GM23338 (cell line): ENCODE measurements around the gene GPRASP2. TPM values are rescaled to one million over a fixed set of nuclear protein-coding genes. Genes with fewer than 3 reads are reported as not detected.
"Not testable (repeated sequence)": the region's sequence is repeated elsewhere in the genome, so short reads cannot be mapped to it uniquely, and the experiment has no call there.

Source experiments
- ATAC-seq: fragments of 200-7000 bp; cut with Tn5 transposase; 3 replicates; pipeline ENCODE4 v1.9.1; 2020
- DNase-seq: peaks from one replicate; pipeline ENCODE4 v3.0.0-alpha.2; 2015; ENCODE audit warnings: low spot score
- H2AFZ ChIP-seq: fragments of 200-600 bp; sonication (generic); 2 replicates; pipeline ENCODE4 v1.8.0; 2016; ENCODE audit warnings: antibody characterized with exemption, mild to moderate bottlenecking, moderate library complexity
- H3F3A ChIP-seq: fragments of 200-600 bp; sonication (generic); replicated peaks from 2 replicates; pipeline ENCODE4 v1.8.0; 2017; ENCODE audit warnings: antibody characterized with exemption, mixed run types, low read depth
- H3K27ac ChIP-seq: fragments of 200-600 bp; sonication (generic); 2 replicates; pipeline ENCODE4 v1.6.1; 2016; ENCODE audit warnings: low read depth
- H3K27me3 ChIP-seq: fragments of 200-600 bp; sonication (generic); 2 replicates; pipeline ENCODE4 v1.8.0; 2016; ENCODE audit warnings: mild to moderate bottlenecking, mixed run types, moderate library complexity; ENCODE audit not compliant: insufficient read depth
- H3K36me3 ChIP-seq: fragments of 200-600 bp; sonication (generic); 2 replicates; pipeline ENCODE4 v1.8.0; 2016; ENCODE audit warnings: mild to moderate bottlenecking; ENCODE audit not compliant: insufficient read depth
- H3K4me1 ChIP-seq: fragments of 200-600 bp; sonication (generic); 2 replicates; pipeline ENCODE4 v1.8.0; 2016; ENCODE audit warnings: mild to moderate bottlenecking, moderate library complexity; ENCODE audit not compliant: insufficient read depth
- H3K4me2 ChIP-seq: fragments of 200-600 bp; sonication (generic); 2 replicates; pipeline ENCODE4 v1.7.1; 2017; ENCODE audit warnings: mixed run types
- H3K4me3 ChIP-seq: fragments of 200-600 bp; sonication (generic); 2 replicates; pipeline ENCODE4 v1.6.1; 2016; ENCODE audit warnings: mixed run types
- H3K79me2 ChIP-seq: fragments of 200-600 bp; sonication (generic); replicated peaks from 2 replicates; pipeline ENCODE4 v1.8.0; 2017; ENCODE audit warnings: mild to moderate bottlenecking; ENCODE audit not compliant: insufficient read depth
- H3K9me2 ChIP-seq: fragments of 200-600 bp; sonication (generic); 2 replicates; pipeline ENCODE4 v1.8.0; 2017; ENCODE audit not compliant: insufficient read depth
- H4K20me1 ChIP-seq: fragments of 200-600 bp; sonication (generic); replicated peaks from 2 replicates; pipeline ENCODE4 v1.8.0; 2017; ENCODE audit warnings: mild to moderate bottlenecking; ENCODE audit not compliant: insufficient read depth
- H3K27ac Mint-ChIP-seq: 2 replicates; pipeline ENCODE4 v1.8.0; 2020; ENCODE audit warnings: inconsistent platforms, mild to moderate bottlenecking, moderate library complexity, mixed read lengths
- H3K27me3 Mint-ChIP-seq: 3 replicates; pipeline ENCODE4 v1.8.0; 2022; ENCODE audit warnings: low read depth, mild to moderate bottlenecking, moderate library complexity, mixed read lengths, inconsistent platforms; ENCODE audit not compliant: insufficient read depth, poor library complexity
- H3K36me3 Mint-ChIP-seq: 3 replicates; pipeline ENCODE4 v1.8.0; 2021; ENCODE audit warnings: low read depth, mild to moderate bottlenecking, inconsistent platforms, moderate library complexity, mixed read lengths
- H3K4me1 Mint-ChIP-seq: 3 replicates; pipeline ENCODE4 v1.8.0; 2020; ENCODE audit warnings: mild to moderate bottlenecking, inconsistent platforms, mixed read lengths
- H3K4me3 Mint-ChIP-seq: 3 replicates; pipeline ENCODE4 v1.8.0; 2021; ENCODE audit warnings: moderate library complexity, mild to moderate bottlenecking, inconsistent platforms, mixed read lengths
- H3K9me3 Mint-ChIP-seq: 3 replicates; pipeline ENCODE4 v1.8.0; 2020; ENCODE audit warnings: moderate library complexity, mild to moderate bottlenecking, inconsistent platforms, mixed read lengths
- CREB1 ChIP-seq: fragments of 250-450 bp; sonication (Bioruptor Pico); IDR thresholded peaks from 2 replicates; pipeline ENCODE4 v1.5.0; 2020; ENCODE audit warnings: low read depth, mild to moderate bottlenecking, moderate library complexity
- EZH2 ChIP-seq: fragments of 200-600 bp; sonication (generic); IDR thresholded peaks from one replicate; pipeline ENCODE4 v1.8.0; 2017; ENCODE audit warnings: antibody characterized with exemption, mild to moderate bottlenecking, low read depth; ENCODE audit not compliant: unreplicated experiment
- JUNB ChIP-seq: IDR thresholded peaks from one replicate; pipeline ENCODE4 v1.6.1; 2016; ENCODE audit warnings: antibody characterized with exemption; ENCODE audit not compliant: unreplicated experiment
- NANOG ChIP-seq: IDR thresholded peaks from 2 replicates; pipeline ENCODE4 v1.6.1; 2016; ENCODE audit warnings: antibody characterized with exemption, borderline replicate concordance
- POLR2AphosphoS5 ChIP-seq: IDR thresholded peaks from 2 replicates; pipeline ENCODE4 v1.6.1; 2016; ENCODE audit warnings: antibody characterized with exemption, low read depth
- STAT1 ChIP-seq: IDR thresholded peaks from one replicate; pipeline ENCODE4 v1.6.1; 2016; ENCODE audit warnings: antibody characterized with exemption; ENCODE audit not compliant: unreplicated experiment
- ZNF114 ChIP-seq: fragments of 250-450 bp; sonication (Bioruptor Pico); IDR thresholded peaks from 2 replicates; pipeline ENCODE4 v1.5.0; 2020; ENCODE audit warnings: mild to moderate bottlenecking, moderate library complexity
- ZNF331 ChIP-seq: fragments of 250-450 bp; sonication (Bioruptor Pico); IDR thresholded peaks from 2 replicates; pipeline ENCODE4 v1.5.0; 2020; ENCODE audit warnings: low read depth, mild to moderate bottlenecking, moderate library complexity
- ZNF462 ChIP-seq: fragments of 250-450 bp; sonication (Bioruptor Pico); IDR thresholded peaks from 2 replicates; pipeline ENCODE4 v1.5.0; 2020; ENCODE audit warnings: mild to moderate bottlenecking, moderate library complexity
- polyA plus RNA-seq: library from polyadenylated mRNA; unstranded; fragments of >200 nt; fragmentation: Nextera tagmentation; extraction: Ambion mirVana; gene quantifications from 2 replicates; pipeline ENCODE4 v1.2.1, GENCODE V29; 2016
- total RNA-seq: library from RNA; depleted of rRNA; stranded (reverse); fragments of >200 nt; shearing (Covaris generic); gene quantifications from 2 replicates; pipeline ENCODE4 v1.2.3, GENCODE V29; 2014
- TF ChIP-seq, protein P1 (sequence below): IDR thresholded peaks from 2 replicates; pipeline ENCODE4 v1.6.1; 2016; ENCODE audit warnings: antibody characterized with exemption

The GPRASP2 gene
- total and polyA plus RNA-seq, 2 experiments from 2014 or later = 4.9 to 22.4 TPM

GRCh38 chrX:102669526-102669925, 42.7 kb upstream of the GPRASP2 start (continued):
- no peak for TF ChIP-seq JUNB
- TF ChIP-seq ZNF331 (CRISPR knock-in tag) = no peak
- no peak for TF ChIP-seq STAT1

DNA sequence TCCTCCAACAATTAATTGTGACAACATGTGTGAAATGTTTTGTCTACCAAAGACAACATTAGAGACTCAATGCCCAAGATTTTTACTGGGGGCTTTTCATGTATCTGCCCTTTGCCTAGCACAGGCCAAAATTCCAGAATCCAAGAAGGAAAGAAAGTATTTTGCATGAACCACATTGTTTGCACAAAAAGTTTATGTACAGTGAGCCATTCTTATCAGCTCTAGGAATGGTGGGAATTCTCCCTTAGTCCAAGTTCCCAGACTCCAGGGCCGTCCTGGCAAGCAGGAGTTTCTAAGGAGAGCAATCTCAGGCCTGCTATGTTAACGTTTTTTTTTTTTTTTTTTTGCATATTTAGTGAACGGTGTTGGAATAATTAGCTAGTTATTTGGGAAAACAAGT, 39.4 kb upstream of the GPRASP2 start:
- H3K27me3 Mint-ChIP-seq = no peaks in the 10 kb centered on the region
- Histone ChIP-seq H4K20me1 (no peaks in the 10 kb centered on the region), H3K79me2 (no peaks in the 10 kb centered on the region), H2AFZ (no peak overlapping the region), H3F3A (no peaks in the 10 kb centered on the region), H3K4me1 (no peaks in the 10 kb centered on the region), H3K27me3 (no peaks in the 10 kb centered on the region), H3K36me3 (no peaks in the 10 kb centered on the region), H3K4me2 (no peak overlapping the region), H3K9me2 (no peaks in the 10 kb centered on the region), H3K27ac (no peak overlapping the region), H3K4me3 (no peak overlapping the region)
- no peak for TF ChIP-seq ZNF114
- TF ChIP-seq ZNF331 (CRISPR knock-in tag) = no peak
- no peak for TF ChIP-seq JUNB
- TF ChIP-seq, protein P1, sequence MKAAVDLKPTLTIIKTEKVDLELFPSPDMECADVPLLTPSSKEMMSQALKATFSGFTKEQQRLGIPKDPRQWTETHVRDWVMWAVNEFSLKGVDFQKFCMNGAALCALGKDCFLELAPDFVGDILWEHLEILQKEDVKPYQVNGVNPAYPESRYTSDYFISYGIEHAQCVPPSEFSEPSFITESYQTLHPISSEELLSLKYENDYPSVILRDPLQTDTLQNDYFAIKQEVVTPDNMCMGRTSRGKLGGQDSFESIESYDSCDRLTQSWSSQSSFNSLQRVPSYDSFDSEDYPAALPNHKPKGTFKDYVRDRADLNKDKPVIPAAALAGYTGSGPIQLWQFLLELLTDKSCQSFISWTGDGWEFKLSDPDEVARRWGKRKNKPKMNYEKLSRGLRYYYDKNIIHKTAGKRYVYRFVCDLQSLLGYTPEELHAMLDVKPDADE = no peak
- TF ChIP-seq STAT1 = no peak
- no peak for TF ChIP-seq ZNF462 (CRISPR knock-in tag)
- TF ChIP-seq CREB1 (CRISPR knock-in tag) = no peak
- TF ChIP-seq NANOG = no peak
- TF ChIP-seq POLR2AphosphoS5 = no peak
- TF ChIP-seq EZH2 = no peak
- no peak overlapping the region for H3K4me3 Mint-ChIP-seq
- no peaks in the 10 kb centered on the region for H3K9me3 Mint-ChIP-seq
- DNase-seq = no peak
- no peaks in the 10 kb centered on the region for H3K4me1 Mint-ChIP-seq
- ATAC-seq = no peak
- no peak overlapping the region for H3K27ac Mint-ChIP-seq
- H3K36me3 Mint-ChIP-seq = peaks cover 4% of the 10 kb centered on the region; the same call in 1 of the 3 replicates

DNA sequence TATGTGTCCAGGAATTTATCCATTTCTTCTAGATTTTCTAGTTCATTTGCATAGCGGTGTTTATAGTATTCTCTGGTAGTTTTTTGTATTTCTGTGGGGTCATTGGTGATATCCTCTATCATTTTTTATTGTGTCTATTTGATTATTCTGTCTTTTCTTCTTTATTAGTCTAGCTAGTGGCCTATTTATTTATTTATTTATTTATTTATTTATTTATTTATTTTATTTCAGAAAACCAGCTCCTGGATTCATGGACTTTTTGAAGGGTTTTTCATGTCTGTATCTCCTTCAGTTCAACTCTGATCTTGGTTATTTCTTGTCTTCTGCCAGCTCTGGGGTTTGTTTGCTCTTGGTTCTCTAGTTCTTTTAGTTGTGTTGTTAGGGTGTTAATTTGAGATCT, 34.8 kb upstream of the GPRASP2 start:
- H3K27me3 ChIP-seq, H3K4me2 ChIP-seq, H3K4me1 ChIP-seq, H4K20me1 ChIP-seq, H3K9me3 Mint-ChIP-seq, H3K36me3 Mint-ChIP-seq, H3K4me1 Mint-ChIP-seq, H2AFZ ChIP-seq, H3K27me3 Mint-ChIP-seq, H3K9me2 ChIP-seq, H3K79me2 ChIP-seq, H3F3A ChIP-seq, H3K4me3 Mint-ChIP-seq, ATAC-seq, H3K36me3 ChIP-seq, H3K27ac ChIP-seq, H3K27ac Mint-ChIP-seq, DNase-seq, H3K4me3 ChIP-seq: not testable (repeated sequence)
